AG09319 (cell line): ENCODE data around the gene ATP6AP2.
"Not testable (repeated sequence)": the region's sequence is repeated elsewhere in the genome, so short reads cannot be mapped to it uniquely, and the experiment has no call there.

Source experiments
- DNase-seq: peaks from one replicate; pipeline ENCODE4 v3.0.0-alpha.2; 2010; ENCODE audit warnings: low read depth; ENCODE audit errors: extremely low read depth
- CTCF ChIP-seq: IDR thresholded peaks from 2 replicates; pipeline ENCODE4 v1.5.1; 2011; ENCODE audit warnings: low read depth, mild to moderate bottlenecking, inconsistent platforms, low read length, moderate library complexity

The ATP6AP2 gene

GRCh38 chrX:40563784-40564183 is 17.0 kb upstream of the ATP6AP2 start:
- TF ChIP-seq CTCF: no peak
- no peak for DNase-seq

- DNase-seq: no peak
- TF ChIP-seq CTCF: no peak
These were observed 16.3 kb upstream of the ATP6AP2 start for GRCh38 chrX:40564447-40564846.

GRCh38 chrX:40570346-40571093 is 10.2 kb upstream of the ATP6AP2 start:
- no peak for TF ChIP-seq CTCF
- DNase-seq: no peak

- not testable (repeated sequence) for DNase-seq
These were observed 9.6 kb upstream of the ATP6AP2 start for GRCh38 chrX:40571164-40571563.

GRCh38 chrX:40571600-40571999 is 9.2 kb upstream of the ATP6AP2 start:
- no peak for TF ChIP-seq CTCF
- DNase-seq: no peak

- TF ChIP-seq CTCF: peak; percentile 62
- no peak for DNase-seq
These were observed 7.0 kb upstream of the ATP6AP2 start for GRCh38 chrX:40573763-40574162.

- DNase-seq: not testable (repeated sequence)
These were observed 5.4 kb upstream of the ATP6AP2 start for GRCh38 chrX:40575411-40575810.

GRCh38 chrX:40576291-40576690 is 4.5 kb upstream of the ATP6AP2 start:
- no peak for DNase-seq
- TF ChIP-seq CTCF: no peak
